ENCODE results near the gene ARHGEF4.
A peak's percentile ranks its signal among the peaks of the same experiment; 100 is the strongest.

Gene ARHGEF4, protein sequence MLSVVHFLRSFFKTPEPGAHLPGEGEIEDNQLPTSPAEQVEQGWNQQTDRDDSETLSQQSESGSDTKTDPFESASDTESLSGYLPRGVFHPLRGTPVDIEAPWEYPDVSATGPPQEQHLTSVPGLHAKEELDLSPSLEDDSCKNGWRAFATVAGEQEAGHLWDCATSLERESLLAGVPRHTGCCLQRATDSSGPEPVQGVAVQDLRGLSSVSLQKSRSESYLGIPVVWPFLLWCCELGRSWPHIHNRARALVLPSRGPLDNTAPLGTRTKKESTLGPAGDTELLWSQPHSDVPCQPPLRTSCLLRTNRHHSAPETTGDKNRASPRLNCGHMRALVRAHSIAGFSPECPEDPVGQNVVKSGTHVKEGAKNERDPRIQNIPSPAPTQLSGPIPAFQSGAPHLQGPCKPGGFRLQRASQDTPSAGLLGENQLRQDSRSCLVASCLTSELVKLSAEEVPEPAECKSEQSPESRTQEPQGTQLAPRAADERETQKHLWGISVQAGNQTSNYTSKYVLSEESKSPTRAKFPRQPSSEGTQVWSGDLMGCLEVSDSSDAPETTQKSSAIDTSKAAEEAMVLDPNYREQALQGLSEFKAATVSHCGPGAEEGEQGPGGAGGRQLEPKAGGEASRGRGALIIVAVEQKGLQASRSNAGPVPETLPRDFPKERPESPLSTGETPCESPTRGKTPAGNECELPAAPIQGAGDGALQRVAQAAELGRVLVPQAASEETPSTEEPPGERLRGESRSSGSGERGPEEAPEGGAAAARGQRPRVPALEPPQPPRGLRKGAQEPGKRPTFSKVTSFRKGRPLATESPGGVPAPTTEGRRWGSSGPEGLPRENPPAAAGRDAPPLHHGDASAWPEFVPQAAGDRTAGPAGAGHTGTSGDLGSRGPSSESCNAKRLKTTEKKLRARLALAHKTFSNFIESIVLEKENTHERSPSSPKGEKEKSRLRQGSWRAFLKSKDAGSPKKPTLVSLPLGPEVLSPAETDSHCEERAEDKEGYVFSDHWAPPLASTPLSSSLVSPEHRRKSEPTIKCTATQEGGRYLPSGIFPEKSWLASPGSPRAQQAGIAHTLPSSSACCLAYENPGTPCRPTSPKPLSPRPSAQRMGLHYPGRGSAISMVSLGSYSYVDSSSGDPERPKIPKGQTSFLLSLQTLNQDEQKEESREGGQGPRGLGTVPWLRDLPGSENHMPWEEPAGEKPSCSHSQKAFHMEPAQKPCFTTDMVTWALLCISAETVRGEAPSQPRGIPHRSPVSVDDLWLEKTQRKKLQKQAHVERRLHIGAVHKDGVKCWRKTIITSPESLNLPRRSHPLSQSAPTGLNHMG (N-terminal part only)

DNA sequence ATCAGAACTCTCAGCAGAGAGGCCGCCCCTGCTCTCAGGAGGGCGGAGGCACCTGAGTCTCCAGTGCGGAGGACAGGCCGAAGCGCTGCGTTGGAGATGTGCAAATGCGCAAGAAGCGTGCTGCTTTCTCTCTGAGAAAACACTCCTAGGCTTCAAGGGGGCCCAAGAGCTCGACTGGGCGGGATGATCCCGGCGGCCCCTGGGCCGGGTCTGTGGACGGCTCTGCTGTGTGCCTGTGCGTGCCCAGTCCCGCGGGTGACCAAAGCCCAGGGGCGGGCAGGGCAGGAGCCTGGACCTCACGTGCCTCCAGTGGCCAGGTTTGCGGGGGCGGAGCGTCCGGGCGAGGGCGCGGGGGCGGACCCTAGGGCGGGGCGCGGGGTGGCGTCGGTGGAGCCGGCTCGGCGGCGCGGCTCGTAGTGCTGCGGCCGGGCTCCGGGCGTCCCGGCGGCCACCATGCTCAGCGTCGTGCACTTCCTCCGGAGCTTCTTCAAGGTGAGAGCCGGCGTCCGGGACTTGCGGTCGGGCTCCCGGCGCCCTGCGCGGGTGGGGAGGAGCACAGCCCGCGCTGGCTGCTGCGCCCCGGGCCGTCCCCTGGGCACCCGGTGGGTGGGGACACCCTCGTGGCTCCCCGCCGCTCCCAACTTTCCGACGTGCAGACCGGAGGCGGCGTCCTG, at the start of gene ARHGEF4:
Gene ARHGEF4 (plus strand): TSS at position 414 of the 674 bp plus-strand sequence. CDS start 40 bp downstream, at position 454.
- DNase-seq: no peak

DNA sequence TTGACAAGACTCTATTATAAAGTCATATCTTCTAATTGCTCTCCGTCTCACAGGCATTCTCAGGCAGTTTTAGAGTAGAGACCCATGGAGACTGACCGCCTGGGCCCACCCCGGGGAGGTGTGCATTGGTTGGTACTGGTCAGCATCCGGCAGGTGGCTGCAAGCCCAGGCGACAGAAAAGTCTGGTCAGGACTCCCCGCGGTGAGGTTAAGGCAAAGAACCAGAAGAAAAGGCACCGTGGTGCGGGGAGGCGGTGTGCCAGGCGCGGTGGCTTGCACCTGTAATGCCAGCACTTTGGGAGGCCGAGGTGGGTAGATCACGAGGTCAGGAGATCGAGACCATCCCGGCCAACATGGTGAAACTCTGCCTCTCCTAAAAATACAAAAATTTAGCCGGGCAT, 48.9 kb upstream of the ARHGEF4 start:
- no peak for DNase-seq

GRCh38 chr2:130790312-130790711, 46.4 kb upstream of the ARHGEF4 start:
- no peak for DNase-seq

DNA sequence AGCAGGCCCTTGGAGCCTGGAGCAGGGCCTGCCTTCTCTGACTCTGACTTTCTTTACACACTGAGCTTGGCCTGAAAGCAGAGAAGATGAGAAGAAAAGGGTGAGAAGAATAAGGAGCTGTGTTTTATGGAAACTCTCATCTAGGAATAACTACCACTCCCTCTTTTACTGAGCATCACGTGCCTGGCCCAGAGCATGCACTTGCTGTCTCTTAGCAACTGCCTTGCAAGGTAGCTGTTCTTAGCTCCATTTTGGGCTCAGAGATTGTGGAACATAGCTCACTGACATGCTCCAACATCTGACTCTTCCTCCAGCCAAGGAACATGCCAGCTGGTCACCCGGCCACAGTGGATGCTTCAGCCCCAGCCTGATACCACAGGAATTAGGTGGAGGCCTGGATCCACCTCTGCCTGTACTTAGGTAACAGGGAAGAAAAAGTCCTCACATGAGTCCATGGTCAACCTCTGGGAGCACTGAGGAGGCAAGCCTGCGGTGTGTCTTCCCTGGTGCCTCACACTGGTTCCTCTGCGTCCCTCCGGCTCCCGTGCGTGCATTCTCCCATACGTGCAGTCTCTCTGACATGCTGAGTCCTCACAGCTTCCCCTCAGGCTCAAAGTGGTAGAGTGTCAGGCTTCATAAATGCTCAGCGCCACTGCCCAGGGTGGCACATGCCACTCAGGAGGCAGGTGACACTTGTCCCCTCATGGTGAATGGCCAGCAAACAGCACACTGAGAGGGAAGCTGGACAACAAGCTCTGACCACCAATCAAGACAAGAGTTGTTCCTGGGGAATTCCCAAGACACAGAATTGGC, 45.7 kb upstream of the ARHGEF4 start:
- no peak for DNase-seq

- no peak for DNase-seq
Observed at GRCh38 chr2:130791617-130791939, 45.1 kb upstream of the ARHGEF4 start.

GRCh38 chr2:130795431-130795830, 41.3 kb upstream of the ARHGEF4 start:
- DNase-seq: no peak

DNA sequence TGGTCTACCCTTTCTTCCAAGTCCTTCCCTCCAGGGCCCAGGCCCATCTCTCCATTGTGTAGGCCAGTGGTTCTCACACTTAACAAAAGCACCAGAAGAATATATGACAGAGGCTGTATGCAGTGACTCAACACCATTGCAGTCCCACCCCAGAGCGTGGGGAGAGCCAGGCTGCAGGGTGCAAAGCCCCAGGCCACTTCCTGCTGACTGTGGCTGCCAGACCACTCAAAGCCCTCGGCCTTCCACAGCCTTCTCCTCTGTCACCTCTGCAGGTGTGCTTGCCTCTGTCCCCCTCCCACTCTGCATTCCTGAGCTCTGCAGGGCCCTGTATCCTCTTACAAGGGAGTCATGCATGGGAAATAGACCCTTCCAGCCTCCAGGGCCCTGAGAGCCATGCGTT, 40.4 kb upstream of the ARHGEF4 start:
- no peak for DNase-seq

DNA sequence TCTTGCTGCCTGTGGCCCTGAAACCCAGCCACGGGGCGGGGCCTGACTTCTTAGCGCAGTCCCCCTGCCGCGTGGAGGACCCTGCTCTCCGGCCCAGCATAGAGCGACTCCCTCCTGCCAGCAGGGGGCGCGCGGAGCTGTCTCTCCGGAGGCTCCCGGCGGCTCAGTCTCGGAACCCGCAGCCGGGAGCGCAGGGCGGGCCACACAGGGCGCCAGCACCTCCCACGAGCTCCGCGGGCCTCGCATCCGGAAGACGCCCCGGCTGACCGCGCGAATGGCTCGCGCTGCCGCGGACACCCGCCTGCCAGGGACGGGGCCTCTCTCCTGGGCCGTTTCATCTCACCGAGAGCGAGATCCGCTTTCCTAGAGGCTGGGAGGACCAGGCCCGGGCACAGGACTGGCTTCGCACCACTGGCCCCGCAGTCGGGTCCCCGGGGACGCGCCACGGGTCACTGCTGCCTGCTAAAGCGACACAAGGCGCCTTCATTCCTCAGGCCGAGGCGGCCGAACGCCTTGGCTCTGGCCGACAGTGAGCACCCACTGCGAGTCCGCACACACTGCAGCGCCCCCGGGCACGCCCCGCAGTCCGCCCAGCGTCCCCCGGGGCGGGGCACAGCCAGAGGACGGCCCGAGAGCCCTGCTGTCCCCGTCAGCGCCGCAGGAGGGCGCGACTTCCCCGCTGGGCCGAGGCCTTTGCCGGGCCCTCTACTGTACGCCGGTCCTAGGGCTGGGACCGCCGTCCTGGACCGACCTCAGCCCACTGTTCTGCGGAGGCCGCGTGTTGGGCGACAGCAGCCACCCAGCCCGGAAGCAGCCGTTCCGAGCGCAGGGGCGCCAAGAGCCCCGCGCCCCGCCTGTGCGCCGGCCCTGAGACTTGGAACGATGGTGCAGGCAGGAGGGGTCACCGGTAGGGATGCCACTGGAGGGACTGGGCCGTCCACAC, 39.0 kb upstream of the ARHGEF4 start:
- peak; percentile 85 for DNase-seq

- no peak for DNase-seq
Observed at GRCh38 chr2:130798472-130799218, 38.1 kb upstream of the ARHGEF4 start.

DNA sequence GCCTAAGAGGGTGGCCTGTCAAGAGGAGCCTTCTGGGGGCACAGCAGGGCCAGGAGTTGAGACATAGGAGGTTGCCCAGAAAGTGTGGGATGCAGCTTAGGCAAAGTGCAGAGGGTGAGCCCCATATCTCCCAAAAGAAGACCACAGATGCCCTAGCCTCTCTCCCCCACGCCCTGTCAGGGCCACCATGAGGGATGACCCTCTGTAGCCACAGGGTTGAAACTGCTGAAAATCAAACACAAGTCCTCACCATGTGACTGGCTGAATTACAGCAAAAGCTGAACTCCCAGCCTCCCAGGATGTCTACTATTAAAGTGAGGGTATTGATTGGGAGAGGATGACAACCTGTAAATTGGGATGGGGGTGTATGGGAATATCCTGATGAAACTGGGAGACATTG, 37.4 kb upstream of the ARHGEF4 start:
- DNase-seq: no peak

GRCh38 chr2:130805613-130806012, 31.1 kb upstream of the ARHGEF4 start:
- no peak for DNase-seq

GRCh38 chr2:130806370-130806769, 30.3 kb upstream of the ARHGEF4 start:
- DNase-seq: no peak

DNA sequence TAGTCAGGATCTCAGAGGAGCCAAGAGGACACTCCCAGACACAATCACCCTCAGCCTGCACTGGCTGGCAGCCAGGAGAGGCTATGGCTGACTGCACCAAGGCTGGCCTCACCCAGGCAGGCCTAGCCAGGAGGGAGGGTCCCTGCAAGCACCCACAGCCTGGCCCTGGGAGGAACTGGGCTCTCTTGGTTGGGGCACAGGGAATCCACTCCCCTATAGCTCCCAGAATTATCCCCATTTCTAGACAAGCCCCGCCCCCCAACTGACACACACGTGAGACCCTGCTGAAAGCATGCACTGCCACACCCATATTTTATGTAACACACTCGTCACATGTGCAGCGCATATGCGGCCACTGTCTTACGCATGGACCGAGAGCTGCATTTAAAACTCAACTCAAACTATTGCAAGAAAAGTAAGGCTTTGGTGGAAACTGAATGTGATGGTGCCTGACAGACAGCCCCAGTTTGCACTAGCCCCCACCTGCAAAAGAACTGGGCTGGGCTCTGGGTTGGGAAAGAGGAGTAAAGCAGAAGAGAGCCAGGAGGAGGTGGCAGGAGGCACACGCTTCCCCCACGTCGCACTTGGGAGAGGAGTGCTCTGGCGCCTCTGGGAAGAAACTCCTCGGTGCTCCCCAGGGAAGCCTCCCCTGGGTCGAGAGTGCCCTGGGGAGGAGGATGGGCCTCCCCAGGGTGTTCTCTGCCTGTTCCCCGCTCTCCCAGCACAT, 28.9 kb upstream of the ARHGEF4 start:
- no peak for DNase-seq

GRCh38 chr2:130808482-130809268, 28.0 kb upstream of the ARHGEF4 start:
- no peak for DNase-seq

DNA sequence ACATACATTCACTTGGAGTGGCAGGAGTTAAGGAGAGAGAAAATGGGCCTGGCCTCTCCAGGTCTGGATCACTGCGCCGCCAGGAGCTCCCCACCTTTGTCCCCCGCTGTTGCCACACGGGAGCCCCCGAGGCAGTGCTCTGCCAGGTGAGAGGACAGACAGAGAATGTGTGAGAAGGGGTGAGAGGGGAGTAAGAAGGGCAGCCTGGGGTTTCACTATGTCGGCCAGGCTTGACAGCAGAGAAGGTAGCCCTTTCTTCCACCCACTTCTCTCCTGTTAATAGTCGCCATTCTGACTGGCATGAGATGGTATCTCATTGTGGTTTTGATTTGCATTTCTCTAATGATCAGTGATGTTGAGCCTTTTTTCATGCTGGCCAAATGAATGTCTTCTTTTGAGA, 26.2 kb upstream of the ARHGEF4 start:
- DNase-seq: no peak

GRCh38 chr2:130813722-130814121, 23.0 kb upstream of the ARHGEF4 start:
- no peak for DNase-seq

DNA sequence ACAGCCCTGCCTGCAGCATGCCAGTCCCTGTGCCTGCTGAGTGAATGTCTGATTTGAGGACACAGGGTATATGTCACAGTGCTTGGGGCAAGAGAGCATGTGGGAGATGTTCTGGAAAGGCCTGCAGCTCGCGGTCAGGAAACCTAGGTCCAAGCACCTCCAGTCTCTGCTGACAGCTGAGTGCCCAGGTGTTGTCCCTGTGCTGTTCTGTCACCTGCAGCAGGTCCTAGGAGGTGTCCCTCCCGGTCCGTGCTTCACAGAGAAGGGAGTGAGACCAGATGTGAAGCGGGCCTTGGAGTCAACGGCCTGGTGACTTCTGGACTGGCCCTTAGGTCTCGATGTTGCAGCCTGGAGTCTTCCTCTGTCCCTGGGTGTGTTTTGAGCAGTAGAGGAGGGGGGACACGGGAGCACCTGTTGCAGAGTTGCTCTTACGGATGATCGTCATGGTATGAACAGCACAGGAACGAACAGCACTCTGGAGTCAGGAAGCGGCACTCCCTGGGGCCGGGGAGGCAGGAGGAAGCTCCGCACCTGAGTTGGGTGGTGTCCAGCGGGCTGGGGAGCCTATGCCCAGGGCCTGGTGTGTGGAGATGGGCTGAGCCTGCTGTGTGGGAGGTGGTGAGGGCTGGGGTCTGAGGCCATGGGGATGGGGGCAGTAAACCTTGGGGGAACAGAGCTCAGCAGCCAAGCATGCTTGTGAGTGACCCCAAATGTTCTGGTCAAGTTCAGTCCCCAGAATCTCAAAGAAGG, 21.6 kb upstream of the ARHGEF4 start:
- DNase-seq: no peak

Data from CD4-positive, alpha-beta T cell treated with Interleukin-4 for 4 hours (primary cell).